ENCODE measurements around the gene CAST. TPM values are rescaled to one million over a fixed set of nuclear protein-coding genes. Genes with fewer than 3 reads are reported as not detected.

Gene CAST
- total and polyA plus RNA-seq, 3 donors from 2014 or later = 195 to 260 (median 241) TPM

DNA sequence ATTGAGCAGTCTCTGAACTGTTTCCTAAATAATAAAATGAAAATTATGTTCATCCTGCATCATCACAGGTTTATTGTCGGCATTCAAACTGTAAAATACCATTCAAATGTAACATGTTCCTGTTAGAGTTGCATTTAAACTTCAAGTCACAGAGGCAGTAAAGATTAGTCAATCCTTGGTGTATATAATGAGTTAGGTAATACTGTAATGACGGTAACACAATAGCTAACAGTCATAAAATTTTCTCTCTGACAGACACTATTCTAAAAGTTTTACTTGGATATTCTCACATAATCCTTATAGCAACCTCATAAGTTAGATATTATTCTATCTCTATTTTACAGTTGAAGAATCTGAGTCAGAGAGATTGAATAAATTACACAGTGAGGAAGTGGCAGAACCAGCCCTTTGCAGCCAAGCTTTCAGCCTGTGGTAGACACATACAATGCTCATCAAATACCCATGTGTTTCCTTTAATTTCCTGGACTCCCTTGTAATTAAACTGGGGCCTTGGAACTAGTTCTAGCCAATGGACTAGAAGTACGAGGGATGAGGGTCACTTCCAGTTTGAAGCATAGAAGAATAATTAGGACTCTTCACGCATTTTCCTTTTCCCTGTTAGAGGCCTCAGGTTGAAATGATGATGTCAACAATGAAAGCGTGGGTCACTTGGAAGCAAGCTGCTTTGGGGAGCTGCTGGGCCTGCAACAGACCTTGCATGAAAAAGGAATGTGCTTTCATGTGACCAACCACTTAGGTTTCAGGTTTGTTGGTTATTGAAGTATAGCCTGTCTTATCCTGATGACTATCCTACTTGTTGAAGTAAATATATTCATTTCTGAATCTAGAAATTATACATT lies 12.3 kb upstream of the CAST start:
- Histone ChIP-seq H3K4me3 (no peak overlapping the region), H3K27ac (no peak overlapping the region), H3K36me3 (ENCODE audit: low read depth, missing control alignments) (no peaks in the 10 kb centered on the region), H3K9me3 (no peaks in the 10 kb centered on the region), H3K27me3 (no peaks in the 10 kb centered on the region), H3K4me1 (no peaks in the 10 kb centered on the region)
- TF ChIP-seq POLR2A (IDR thresholded peaks at IDR 0.05) = no peak
- TF ChIP-seq, protein P1, sequence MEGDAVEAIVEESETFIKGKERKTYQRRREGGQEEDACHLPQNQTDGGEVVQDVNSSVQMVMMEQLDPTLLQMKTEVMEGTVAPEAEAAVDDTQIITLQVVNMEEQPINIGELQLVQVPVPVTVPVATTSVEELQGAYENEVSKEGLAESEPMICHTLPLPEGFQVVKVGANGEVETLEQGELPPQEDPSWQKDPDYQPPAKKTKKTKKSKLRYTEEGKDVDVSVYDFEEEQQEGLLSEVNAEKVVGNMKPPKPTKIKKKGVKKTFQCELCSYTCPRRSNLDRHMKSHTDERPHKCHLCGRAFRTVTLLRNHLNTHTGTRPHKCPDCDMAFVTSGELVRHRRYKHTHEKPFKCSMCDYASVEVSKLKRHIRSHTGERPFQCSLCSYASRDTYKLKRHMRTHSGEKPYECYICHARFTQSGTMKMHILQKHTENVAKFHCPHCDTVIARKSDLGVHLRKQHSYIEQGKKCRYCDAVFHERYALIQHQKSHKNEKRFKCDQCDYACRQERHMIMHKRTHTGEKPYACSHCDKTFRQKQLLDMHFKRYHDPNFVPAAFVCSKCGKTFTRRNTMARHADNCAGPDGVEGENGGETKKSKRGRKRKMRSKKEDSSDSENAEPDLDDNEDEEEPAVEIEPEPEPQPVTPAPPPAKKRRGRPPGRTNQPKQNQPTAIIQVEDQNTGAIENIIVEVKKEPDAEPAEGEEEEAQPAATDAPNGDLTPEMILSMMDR (IDR thresholded peaks at IDR 0.05) = no peak
- DNase-seq = no peak
- intact Hi-C loops (cut with DNase I; ENCODE audit: low total_unique reads) = no loop called here
- 86% methylated on average over 5 of the region's 5 CpGs for WGBS, 2 donors

DNA sequence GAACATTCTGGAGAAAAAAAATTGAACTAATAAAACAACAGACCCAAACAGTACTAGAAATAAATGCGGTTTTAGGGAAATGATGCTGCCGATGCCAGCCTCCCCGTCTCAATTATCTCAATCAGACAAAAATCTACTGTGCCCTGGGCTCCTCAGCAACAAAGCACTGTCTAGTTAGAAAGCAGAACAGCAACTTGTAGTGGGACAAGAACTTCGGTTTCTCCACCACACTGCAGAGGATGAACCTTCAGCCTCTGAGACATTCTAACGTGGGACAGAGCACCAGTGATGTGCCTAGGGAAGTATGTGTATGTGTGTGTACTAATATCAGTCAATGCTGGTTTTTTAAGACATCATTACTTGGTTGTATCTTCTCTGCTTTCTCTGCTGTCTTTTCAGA lies 11.1 kb upstream of the CAST start:
- H3K36me3 ChIP-seq (ENCODE audit: low read depth, missing control alignments) = no peaks in the 10 kb centered on the region
- WGBS, 2 donors = 74 to 79% methylated on average over 5 of the region's 5 CpGs
- H3K4me1 ChIP-seq = no peaks in the 10 kb centered on the region
- no peak for DNase-seq
- no peak for TF ChIP-seq POLR2A (IDR thresholded peaks at IDR 0.05)
- TF ChIP-seq, protein P1 (IDR thresholded peaks at IDR 0.05) = no peak
- no peak overlapping the region for H3K4me3 ChIP-seq
- H3K27me3 ChIP-seq = no peaks in the 10 kb centered on the region
- no peak overlapping the region for H3K27ac ChIP-seq
- no peaks in the 10 kb centered on the region for H3K9me3 ChIP-seq
- intact Hi-C loops (cut with DNase I; ENCODE audit: low total_unique reads) = no loop called here

DNA sequence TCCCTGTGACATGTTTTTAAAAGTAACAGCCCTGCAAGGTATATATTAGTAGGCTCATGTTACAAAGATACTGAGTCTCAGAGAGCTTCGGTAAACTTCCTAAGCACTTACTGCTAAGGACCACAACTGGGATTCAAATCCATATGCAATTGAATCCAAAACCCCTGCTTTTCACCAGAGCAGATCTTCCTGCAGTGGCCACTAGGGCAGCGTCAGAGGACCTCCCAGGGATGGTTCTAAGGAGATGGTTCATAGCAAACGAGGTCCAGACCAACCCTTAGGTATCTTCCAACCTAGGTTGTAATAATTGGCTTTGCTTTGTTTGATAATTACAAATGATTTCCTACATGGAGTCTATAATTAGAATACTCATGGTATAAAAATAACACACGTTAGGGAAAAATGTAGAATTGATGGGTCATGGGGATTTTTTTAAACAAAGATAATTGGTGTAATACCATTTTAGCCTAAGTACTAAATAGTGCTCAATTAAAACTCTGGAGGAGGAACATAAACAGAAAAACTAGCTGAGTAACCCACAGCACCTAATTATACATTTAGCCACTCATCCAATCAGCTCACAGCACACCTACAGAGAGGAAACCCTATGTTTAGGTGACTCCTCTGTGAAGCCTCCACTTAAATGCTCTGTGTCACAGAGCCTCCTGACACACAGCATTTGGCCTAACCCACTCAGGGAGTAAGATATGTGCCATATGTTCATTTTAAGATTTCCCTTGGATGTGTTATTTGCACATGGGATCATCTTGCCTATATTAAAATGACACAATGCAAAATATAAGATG lies 10.0 kb upstream of the CAST start:
- Histone ChIP-seq H3K27ac (no peak overlapping the region), H3K36me3 (ENCODE audit: low read depth, missing control alignments) (no peaks in the 10 kb centered on the region), H3K27me3 (no peaks in the 10 kb centered on the region), H3K9me3 (no peaks in the 10 kb centered on the region), H3K4me1 (no peaks in the 10 kb centered on the region), H3K4me3 (no peak overlapping the region)
- intact Hi-C loops (cut with DNase I; ENCODE audit: low total_unique reads) = no loop called here
- DNase-seq = no peak
- no peak for TF ChIP-seq POLR2A (IDR thresholded peaks at IDR 0.05)
- TF ChIP-seq, protein P1 (IDR thresholded peaks at IDR 0.05) = peak in 1 of 3 experiments; percentile 14
- WGBS, 2 donors = 73 to 80% methylated on average over 4 of the region's 4 CpGs

DNA sequence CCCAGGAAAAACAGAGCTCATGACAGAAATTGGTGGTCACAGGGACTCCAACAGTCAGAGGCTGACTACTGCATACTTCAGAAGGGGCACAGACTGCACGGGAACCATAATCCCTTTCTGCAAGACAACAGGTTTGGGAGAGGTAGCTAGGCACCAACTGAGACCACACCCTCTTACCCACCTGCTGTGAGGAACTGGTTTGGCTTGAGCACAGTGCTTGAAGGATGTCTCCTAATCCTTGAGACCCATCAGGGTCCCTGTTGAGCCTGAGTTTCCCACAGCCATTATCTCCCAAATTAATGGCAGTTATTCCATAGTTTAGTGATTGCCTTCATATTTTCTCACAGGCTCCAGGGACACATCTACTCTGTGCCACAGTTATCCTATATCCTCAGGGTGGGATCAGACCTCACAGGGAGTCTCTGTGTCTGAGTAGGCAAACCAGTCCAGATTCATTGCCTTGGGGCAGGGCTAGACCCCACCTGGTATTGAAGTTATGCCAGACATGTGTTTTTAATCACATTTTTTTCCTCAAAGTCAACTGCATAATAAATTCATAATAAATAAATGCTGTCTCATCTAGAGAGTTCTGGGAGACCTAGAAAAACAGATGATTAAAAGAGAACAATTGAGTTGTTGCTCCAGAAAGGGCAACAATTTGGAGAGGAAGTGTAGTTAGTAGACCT lies 9.3 kb upstream of the CAST start:
- intact Hi-C loops (cut with DNase I; ENCODE audit: low total_unique reads) = no loop called here
- no peak overlapping the region for H3K27ac ChIP-seq
- no peak for DNase-seq
- H3K27me3 ChIP-seq = no peaks in the 10 kb centered on the region
- H3K9me3 ChIP-seq = no peaks in the 10 kb centered on the region
- H3K4me3 ChIP-seq = no peak overlapping the region
- no peak for TF ChIP-seq POLR2A (IDR thresholded peaks at IDR 0.05)
- TF ChIP-seq, protein P1 (IDR thresholded peaks at IDR 0.05) = no peak
- H3K4me1 ChIP-seq = no peaks in the 10 kb centered on the region
- WGBS, 2 donors = 22 to 65% methylated on average over 1 of the region's 1 CpG
- no peaks in the 10 kb centered on the region for H3K36me3 ChIP-seq (ENCODE audit: low read depth, missing control alignments)
